Activated gamma-delta T cell treated with Interleukin-2 at 50 U/mL for 16 hours (primary cell): ENCODE measurements around the gene ING4.

Experiments
- DNase-seq: peaks from one replicate; pipeline ENCODE4 v3.0.0-alpha.2; 2020

Gene ING4

DNA sequence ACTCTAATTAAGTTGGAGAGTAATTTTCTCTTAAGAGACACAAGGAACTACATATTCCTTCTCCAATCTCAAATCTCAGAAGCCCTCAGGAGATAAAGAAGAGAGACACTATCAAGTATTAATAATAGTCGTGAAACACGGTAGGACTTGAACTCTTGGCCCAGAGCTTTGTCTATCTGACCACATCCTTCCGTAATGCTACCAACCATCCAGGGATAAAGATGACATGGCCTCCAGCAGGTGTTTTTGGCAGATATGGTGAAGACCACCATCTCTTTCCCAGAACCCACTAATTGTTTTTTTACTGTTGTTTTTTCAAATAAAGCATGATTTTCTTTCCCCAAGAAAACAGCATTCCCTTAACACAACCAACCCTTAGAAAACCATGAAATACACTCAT, 22.9 kb upstream of the ING4 start:
- DNase-seq, result no peak

- no peak for DNase-seq
Observed at GRCh38 chr12:6684609-6685008, 21.7 kb upstream of the ING4 start.

DNA sequence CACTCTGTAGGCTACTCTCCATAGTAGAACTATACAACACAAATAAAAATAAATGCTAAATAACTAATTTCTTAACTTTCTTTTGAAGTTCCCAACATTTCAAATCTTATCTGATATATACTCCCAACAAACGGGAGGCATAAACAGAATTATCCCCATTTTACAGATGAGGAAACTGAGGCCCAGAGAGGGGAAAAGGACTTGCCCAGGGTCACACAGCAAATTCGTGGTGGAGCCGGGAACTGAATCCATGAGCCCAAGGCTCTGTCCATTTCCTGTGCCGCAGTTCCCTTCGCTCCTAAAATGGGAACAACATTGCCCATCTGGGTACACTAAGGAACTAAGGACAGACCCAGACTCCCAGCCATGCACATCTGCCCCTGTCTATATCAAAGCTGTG, 14.0 kb upstream of the ING4 start:
- no peak for DNase-seq

DNA sequence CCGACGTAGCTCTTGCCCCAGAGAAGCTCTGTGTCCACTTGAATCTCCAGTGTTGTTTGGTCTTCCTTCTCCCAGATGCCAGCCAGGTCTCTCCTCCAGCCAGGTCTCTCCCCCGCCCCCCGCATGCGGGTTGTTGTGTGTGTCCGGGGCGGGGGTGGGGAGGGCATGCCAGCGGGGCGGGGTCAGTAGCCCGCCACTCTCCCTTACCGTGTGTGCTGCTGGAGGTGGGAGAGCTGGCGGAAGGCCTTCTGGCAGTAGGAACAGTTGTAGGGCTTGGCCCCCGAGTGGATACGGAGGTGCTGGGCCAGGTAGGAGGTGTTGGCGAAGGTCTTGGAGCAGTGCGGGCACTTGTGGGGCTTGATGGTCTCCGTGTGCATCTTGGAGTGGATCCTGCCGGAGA, 9.2 kb upstream of the ING4 start:
- no peak for DNase-seq

GRCh38 chr12:6667559-6668210, 4.8 kb upstream of the ING4 start:
- no peak for DNase-seq

DNA sequence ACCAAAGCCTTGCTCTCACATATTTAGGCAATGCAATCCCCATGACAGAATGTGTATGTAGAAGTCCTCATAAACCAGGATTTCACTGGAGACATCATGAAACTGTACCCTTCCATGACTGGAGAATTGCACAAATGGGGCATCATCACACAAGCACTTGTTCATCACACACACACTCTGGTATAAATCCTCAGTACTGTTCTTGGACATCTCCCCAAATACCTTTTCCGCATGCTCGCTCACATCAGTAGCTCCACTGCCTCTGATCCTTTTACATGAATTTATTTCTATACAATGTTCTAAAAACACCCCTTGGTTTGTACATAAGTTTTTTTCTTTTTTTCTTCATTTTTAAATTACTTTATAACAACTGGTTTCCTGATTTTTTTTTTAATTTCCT, 3.3 kb upstream of the ING4 start:
- DNase-seq, result no peak

- no peak for DNase-seq
Observed at GRCh38 chr12:6664902-6665301, 2.0 kb upstream of the ING4 start.

DNA sequence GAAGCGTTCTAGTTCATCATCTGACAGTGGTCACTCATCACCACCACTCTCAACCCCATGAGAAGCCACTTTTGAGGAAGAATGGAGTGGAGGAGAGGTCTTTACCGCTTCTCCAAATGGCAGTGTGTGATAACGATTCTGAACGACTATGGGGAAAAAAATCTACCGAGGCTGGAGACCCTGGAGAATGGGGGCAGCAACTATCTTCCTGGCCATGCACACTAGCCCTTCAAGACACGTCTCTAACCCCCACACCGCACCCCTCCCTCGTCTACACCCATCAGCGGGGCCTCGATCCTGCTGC, 365 bp downstream of the ING4 start:
- DNase-seq, result no peak

DNA sequence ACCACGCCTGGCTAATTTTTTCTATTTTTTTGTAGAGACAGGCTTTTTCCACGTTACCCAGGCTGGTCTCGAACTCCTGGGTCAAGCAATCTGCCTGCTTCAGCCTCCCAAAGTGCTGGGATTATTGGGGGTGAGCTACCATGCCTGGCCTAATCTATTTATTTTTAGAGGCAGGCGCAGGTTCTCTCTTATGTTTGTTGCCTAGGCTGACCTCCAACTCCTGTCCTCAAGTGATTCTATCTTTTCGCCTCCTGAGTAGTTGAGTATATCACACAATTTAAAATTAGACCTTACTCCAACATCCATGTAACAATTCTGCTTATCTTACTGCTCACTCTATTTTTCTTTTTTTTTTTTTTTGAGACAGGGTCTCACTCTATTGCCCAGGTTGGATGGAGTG, 8.9 kb downstream of the ING4 start:
- no peak for DNase-seq

- no peak for DNase-seq
Observed at GRCh38 chr12:6653342-6653741, 9.6 kb downstream of the ING4 start.

DNA sequence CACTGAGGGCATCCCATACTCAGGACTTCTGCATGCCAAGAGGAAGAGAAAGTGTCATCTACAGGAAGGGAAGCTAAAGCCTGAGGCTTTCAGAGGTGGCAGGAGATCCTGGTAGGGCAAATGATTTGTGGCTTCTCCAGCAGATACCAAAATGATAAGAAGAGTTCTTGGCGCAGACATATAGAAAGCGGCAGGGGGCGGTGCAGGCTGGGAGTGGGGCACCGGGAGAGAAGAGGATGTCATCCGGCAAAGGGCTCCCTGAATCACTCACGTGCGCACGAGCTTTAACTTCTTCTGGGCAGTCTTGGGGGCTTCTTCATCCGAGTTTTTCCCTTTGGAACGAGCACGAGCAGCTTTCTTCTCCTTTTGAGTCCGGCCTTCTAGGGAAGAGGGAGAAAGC, 10.5 kb downstream of the ING4 start:
- DNase-seq, result no peak

- no peak for DNase-seq
Observed at GRCh38 chr12:6650832-6651231, 12.1 kb downstream of the ING4 start.

GRCh38 chr12:6647083-6647604, 15.8 kb downstream of the ING4 start, which contains the start of gene ACRBP:
Gene ACRBP, minus strand, starts transcription at chr12:6647432. Its CDS starts 66 bp downstream, at chr12:6647366.
- DNase-seq, result no peak

DNA sequence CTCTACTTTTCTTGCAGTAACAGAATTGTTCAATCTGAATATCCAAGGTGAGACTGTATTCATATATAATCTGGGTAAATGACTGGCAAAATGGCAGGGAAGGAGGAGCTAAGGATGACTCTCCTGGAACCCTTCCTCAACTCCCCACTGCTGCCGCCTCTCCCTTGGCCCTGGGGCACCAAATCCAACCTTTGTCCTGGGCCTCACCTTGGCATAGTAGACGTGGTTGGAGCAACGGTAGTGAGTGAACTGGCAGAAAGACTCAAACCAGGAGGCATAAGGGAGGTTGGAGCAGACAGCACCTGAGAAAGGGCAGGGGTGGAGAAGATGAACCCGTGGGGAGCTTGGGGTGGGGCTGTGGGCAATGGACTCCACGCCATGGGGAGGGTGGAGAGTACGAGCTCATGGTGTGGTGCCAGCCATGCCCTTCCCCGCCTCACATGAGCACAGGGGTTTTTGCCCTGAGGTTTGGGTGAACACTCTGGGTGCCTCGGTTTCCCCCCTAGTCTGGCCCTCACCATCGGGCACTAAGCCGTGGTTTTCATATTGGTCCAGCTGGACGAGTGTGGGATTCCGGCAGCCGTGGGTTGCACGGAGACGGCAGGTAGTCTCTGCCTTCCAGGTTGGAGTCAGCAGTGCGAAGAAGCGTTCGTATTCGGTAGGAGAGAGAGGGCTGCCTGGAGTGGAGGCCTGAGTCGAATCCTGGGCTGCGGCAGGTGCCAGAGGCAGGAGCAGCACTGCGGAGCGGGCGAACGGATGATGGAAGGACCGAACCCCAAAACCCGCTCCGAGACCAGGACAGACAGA, 16.4 kb downstream of the ING4 start:
- no peak for DNase-seq

GRCh38 chr12:6644903-6645302, 18.0 kb downstream of the ING4 start:
- DNase-seq, result peak; percentile 19

GRCh38 chr12:6644257-6644596, 18.7 kb downstream of the ING4 start:
- no peak for DNase-seq

GRCh38 chr12:6643569-6644256, 19.2 kb downstream of the ING4 start:
- no peak for DNase-seq

DNA sequence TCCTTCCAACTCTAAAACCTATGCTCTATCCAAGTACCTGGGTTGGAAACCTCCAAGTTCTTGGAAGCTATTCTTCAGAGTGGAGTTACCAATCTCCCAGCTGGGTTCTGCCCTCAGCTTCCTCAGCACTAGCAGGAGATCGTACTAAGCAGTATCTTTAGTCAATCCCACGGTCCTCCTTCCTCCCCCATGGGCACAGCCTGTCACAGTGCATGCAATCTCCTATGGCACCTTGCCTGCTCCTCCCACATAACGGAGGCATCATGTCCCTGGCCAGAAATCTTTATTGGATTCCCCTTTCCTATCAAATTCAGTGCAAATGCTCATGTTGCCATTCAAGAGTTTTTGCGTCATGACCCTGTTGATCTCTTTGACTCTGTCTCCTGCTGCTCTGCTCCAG, 21.8 kb downstream of the ING4 start:
- DNase-seq, result no peak

DNA sequence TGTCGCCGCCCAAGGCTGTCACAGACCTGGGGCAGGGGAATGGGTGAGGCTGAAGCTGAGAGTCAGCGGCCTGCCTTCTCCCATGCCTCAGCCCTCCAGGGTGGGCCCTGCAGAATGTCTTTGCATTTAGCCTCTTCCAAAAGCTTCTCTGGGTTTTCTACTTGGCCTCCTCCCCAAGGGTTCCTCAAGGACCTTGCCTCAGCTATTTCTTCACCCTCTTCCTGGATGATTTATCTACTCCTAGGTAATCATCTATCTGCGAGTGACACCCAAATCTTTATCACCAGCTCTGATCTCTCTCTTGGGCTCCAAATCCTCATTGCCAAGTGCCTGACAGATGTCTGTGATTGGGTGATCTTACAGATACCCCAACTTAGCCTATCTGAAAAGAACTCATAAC, 22.4 kb downstream of the ING4 start:
- no peak for DNase-seq

DNA sequence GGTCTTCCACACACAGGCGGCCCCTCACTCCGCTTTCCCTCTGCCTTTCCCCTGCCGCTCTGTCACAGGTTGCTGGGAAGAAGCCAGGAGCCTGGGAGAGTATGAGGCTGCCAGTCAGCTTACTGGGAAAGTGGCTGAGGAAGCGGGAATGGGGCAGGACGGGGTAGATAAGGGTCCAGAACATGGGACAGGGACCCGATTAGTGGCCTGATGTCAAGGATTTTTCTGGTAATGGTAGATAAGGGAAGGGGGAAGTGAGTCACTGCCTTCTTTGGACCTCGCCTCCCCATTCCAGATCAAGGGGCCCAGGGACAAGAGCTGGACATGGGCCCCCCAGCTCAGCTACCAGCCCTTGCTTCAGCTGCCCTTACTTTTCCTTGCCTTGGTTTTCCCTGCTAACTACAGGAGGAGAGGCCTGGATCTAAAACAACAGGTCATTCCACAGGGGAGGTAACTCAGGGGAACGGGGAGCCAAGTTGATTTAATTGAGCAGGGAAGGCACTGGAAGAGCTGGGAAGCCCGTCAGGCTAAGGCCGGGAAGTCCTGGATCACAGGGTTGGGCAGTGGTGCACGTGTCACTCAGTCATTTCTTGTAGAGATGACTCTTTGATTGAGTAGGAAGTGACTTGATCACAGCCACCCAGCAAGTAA, 23.6 kb downstream of the ING4 start:
- no peak for DNase-seq

GRCh38 chr12:6638305-6638704, 24.6 kb downstream of the ING4 start:
- no peak for DNase-seq

DNA sequence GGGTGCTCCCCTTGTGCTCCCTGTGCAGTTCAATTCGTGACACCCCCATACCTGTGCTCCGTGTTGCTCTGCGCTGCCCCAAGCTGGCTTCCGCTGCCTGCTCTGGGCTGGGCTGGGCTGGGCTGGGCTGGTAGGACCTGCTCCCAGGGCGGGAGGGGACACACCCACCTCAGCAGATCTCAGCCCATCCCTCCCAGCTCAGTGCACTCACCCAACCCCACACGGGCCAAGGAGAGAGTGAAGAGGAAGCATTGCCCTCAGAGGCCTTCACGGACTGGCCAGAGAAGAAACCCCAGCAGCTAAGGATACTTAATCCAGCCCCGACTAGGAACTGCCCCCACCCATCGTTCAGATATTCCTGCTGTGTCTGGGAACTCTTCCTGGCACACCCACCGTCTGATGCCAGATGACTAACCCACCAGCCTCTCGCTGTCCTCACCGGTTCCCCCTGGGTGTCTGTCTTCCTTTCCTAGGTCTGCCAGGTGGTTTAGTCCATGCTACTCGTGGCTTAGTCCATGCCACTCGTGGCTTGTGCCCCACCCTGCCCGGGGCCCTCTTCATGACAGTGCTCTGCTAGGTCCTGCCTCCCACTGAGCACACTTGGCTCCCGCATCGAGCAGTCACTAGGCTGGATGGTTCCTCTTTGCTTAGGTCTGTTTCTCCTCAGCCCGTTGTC, 26.9 kb downstream of the ING4 start, which contains the start of gene LPAR5:
Gene LPAR5, minus strand, starts transcription at position 104 of the 676 bp plus-strand sequence. CDS start 14,711 bp downstream, outside the sequence.
- DNase-seq, result peak; percentile 51

DNA sequence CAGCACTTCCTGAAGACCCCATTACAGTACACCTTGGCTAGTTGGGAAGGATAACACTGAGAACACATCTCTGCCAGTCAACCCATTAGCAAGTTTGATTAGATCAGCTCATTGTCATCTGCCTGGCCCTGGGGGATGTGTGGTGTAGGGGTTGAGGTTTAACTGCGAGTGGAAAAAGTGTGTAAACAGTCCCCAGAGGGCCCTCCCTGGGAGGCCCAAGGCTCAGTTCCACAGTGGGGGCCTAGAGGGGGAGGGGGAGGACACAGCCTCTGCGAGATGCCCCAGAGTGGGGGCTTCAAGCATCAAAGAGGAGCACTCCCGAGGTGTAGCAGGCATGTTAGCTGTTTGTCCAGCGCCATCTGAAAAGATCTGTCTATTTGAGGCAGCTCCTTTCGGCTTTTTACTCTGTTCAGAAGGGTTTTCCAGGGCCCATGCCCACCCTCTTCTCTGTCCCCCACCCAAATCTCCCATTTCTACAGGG, 27.5 kb downstream of the ING4 start:
- DNase-seq, result peak; percentile 64
